Chondrocyte (in vitro differentiated cells): ENCODE data around the gene LSM12. TPM values are rescaled to one million over a fixed set of nuclear protein-coding genes. Genes with fewer than 3 reads are reported as not detected.

Experiments
- DNase-seq: peaks from one replicate; pipeline ENCODE4 v3.0.0; 2021; ENCODE audit warnings: mixed read lengths, low spot score
- H3K27ac Mint-ChIP-seq: one replicate; pipeline ENCODE4 v1.8.0; 2021; ENCODE audit warnings: mild to moderate bottlenecking, moderate library complexity, mixed read lengths; ENCODE audit not compliant: unreplicated experiment
- H3K27me3 Mint-ChIP-seq: 2 replicates; pipeline ENCODE4 v1.8.0; 2021; ENCODE audit warnings: low read depth, mixed read lengths
- H3K36me3 Mint-ChIP-seq: 2 replicates; pipeline ENCODE4 v1.8.0; 2021; ENCODE audit warnings: low read depth, mixed read lengths
- H3K4me1 Mint-ChIP-seq: 2 replicates; pipeline ENCODE4 v1.8.0; 2021; ENCODE audit warnings: low read depth, mild to moderate bottlenecking, mixed read lengths
- H3K4me3 Mint-ChIP-seq: one replicate; pipeline ENCODE4 v1.8.0; 2021; ENCODE audit warnings: mild to moderate bottlenecking, moderate library complexity, mixed read lengths; ENCODE audit not compliant: unreplicated experiment
- H3K9me3 Mint-ChIP-seq: 2 replicates; pipeline ENCODE4 v1.8.0; 2021; ENCODE audit warnings: low read depth, mixed read lengths
- total RNA-seq: library from RNA; stranded (reverse); gene quantifications from 3 replicates; pipeline ENCODE4 v1.2.1, GENCODE V29; 2021
- TF ChIP-seq, protein P1 (sequence below): fragments of 200-600 bp; sonication (generic); IDR thresholded peaks from 2 replicates; pipeline ENCODE4 v1.5.0; 2021; ENCODE audit warnings: antibody characterized with exemption, mild to moderate bottlenecking, moderate library complexity

Gene LSM12
- total RNA-seq, 1 donor from 2014 or later: 48.3 TPM

DNA sequence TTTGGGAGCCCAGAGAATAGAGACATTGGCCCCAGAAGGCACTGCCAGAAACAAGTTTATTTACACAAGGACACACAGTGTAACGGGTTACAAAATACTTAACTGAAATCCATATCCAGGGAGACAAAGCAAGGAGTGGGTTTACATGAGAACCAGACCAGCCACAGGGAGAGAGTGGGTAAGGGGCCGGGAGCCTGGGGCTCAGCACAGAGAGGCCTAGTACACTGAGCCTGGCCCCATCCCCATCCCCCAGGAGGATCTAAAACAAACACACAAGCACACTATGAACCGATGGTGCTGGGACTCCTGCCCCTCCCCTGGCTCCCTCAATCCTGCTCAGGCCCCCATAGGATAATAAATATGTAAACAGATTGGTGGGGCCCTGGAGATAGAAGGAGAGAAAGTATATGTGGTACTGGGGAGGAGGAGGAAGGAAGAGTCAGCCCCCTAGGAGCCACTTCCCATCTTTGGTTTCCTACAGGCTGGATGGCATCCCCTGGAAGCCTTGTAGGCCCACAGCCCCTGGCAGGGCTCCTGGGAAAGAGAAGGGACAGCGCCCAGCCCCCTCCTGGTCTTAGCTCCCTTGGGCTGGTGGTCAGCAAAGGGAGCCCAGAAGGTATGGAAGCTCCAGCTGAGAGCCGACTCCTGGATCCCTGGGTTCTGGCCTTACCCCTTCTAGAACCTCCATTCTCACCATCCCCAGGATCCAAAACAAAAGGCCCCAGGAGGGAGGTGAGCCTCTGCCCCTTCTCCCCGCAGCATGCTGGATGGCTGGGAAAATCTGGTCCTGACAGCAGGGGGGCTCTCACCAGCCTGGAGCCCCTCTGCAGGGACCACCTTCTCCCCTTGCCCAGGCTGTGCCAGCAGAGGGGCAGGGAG lies 10.5 kb upstream of the LSM12 start:
- Mint-ChIP-seq H3K27ac (no peak overlapping the region), H3K9me3 (no peaks in the 10 kb centered on the region), H3K27me3 (no peaks in the 10 kb centered on the region), H3K36me3 (peaks cover 19% of the 10 kb centered on the region), H3K4me3 (no peak overlapping the region), H3K4me1 (peaks cover 6% of the 10 kb centered on the region)
- DNase-seq: no peak
- TF ChIP-seq, protein P1, sequence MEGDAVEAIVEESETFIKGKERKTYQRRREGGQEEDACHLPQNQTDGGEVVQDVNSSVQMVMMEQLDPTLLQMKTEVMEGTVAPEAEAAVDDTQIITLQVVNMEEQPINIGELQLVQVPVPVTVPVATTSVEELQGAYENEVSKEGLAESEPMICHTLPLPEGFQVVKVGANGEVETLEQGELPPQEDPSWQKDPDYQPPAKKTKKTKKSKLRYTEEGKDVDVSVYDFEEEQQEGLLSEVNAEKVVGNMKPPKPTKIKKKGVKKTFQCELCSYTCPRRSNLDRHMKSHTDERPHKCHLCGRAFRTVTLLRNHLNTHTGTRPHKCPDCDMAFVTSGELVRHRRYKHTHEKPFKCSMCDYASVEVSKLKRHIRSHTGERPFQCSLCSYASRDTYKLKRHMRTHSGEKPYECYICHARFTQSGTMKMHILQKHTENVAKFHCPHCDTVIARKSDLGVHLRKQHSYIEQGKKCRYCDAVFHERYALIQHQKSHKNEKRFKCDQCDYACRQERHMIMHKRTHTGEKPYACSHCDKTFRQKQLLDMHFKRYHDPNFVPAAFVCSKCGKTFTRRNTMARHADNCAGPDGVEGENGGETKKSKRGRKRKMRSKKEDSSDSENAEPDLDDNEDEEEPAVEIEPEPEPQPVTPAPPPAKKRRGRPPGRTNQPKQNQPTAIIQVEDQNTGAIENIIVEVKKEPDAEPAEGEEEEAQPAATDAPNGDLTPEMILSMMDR: no peak

- no peaks in the 10 kb centered on the region for H3K27me3 Mint-ChIP-seq
- peaks cover 16% of the 10 kb centered on the region for H3K4me1 Mint-ChIP-seq
- no peaks in the 10 kb centered on the region for H3K9me3 Mint-ChIP-seq
- H3K27ac Mint-ChIP-seq: no peak overlapping the region
- TF ChIP-seq, protein P1: no peak
- H3K36me3 Mint-ChIP-seq: peaks cover 20% of the 10 kb centered on the region
- DNase-seq: no peak
- no peak overlapping the region for H3K4me3 Mint-ChIP-seq
These were observed 9.3 kb upstream of the LSM12 start for GRCh38 chr17:44075598-44076293.

- H3K36me3 Mint-ChIP-seq: peaks cover 16% of the 10 kb centered on the region
- no peak overlapping the region for H3K27ac Mint-ChIP-seq
- peaks cover 22% of the 10 kb centered on the region for H3K4me1 Mint-ChIP-seq
- no peak for DNase-seq
- no peaks in the 10 kb centered on the region for H3K27me3 Mint-ChIP-seq
- TF ChIP-seq, protein P1: no peak
- H3K9me3 Mint-ChIP-seq: no peaks in the 10 kb centered on the region
- no peak overlapping the region for H3K4me3 Mint-ChIP-seq
These were observed 8.4 kb upstream of the LSM12 start for GRCh38 chr17:44074911-44075285.

DNA sequence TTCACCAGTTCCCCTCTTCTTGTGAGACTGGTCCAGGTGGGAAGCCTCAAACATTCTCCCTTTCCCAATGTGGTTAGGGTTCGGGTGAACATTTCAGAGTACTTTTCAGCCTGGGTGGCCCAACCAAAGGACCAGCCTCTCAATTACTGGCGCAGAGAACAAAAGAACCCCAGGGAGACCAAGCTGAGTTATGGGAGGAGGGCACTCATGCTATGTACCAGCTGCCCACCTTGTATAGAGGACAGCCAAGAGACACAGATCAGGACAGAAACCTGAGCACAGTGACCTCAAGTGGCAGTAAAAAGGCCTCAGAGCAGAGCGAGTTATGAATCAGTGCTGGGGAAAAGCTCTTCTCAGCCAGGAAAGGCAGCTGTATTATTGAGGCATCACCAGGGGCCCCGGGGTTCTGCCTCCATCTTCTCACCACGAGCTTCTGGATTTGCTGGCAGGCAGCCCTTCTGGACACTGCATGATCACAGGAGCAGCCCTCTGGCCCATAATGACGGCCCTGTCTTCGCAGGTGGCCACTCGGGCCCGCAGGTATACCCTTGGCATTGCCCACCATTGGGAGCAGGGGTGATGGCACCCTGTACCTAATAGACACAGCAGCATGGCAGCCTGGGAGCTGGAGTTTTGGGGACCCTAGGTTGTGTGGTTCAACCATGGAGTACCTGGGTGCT lies 7.9 kb upstream of the LSM12 start:
- TF ChIP-seq, protein P1: no peak
- Mint-ChIP-seq H3K27ac (peak overlapping the region; percentile 8), H3K4me1 (peaks cover 23% of the 10 kb centered on the region), H3K4me3 (no peak overlapping the region), H3K9me3 (no peaks in the 10 kb centered on the region), H3K36me3 (peaks cover 14% of the 10 kb centered on the region), H3K27me3 (no peaks in the 10 kb centered on the region)
- no peak for DNase-seq

DNA sequence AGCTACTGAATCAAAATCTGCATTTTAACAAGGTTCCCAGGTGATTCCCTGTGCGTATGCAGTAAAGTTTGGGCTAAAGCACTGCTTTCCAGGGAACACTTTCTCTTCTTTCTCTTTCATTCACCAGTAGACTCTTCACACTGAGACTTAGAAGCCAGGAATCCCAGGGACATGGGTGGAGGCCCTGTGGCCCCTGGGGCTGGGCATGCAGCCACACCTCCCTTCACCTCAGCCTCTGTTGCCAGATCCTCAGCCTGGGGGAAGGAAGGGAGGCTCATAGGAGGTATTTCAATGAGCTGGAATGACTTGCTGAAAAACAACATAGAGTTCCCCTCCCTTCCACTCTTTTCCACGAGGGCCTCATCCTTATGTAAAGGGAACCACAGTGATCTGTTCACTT lies 5.3 kb upstream of the LSM12 start:
- Mint-ChIP-seq H3K4me3 (peak overlapping the region; percentile 90), H3K4me1 (peaks cover 32% of the 10 kb centered on the region), H3K36me3 (peaks cover 10% of the 10 kb centered on the region), H3K27me3 (no peaks in the 10 kb centered on the region), H3K9me3 (no peaks in the 10 kb centered on the region), H3K27ac (peak overlapping the region; percentile 99)
- TF ChIP-seq, protein P1: no peak
- DNase-seq: no peak
